Left cardiac atrium (tissue), 4 donors: Measurements from ENCODE around the gene PROM2. TPM values are rescaled to one million over a fixed set of nuclear protein-coding genes. Genes with fewer than 3 reads are reported as not detected.

ENCODE experiments used
- ATAC-seq, 2 donors: fragments of 200-7000 bp; cut with Tn5 transposase; one replicate each; pipeline ENCODE4 v1.9.1; 2020; ENCODE audit warnings: mild to moderate bottlenecking in 2 of 2, moderate library complexity in 2 of 2
- DNase-seq: peaks from one replicate; pipeline ENCODE4 v3.0.0-alpha.2; 2020
- intact Hi-C, 2 donors: fragments of 100-400 bp; cut with DNase I; formaldehyde crosslinking; loops; one replicate each; pipeline versions ENCODE4 v1.14.1 to v1.15.1; 2022 to 2023
- total RNA-seq, 2 donors: library from RNA; stranded (reverse); fragmentation: NEBNext Ultra II Directional; extraction: Animal tissue kit (Norgen Biotek cat#: 25700); gene quantifications; one replicate each; pipeline ENCODE4 v1.2.1, GENCODE V29; 2021
- donor health status: DM: no; HTN: yes; CAD: no.
- donor health status: DM: no; HTN: yes; CAD: no; lungs with severe emphysema.
- donor health status: DM: yes; HTN: yes; CAD: no.
- donor health status: Dilated cardiomyopathy.

PROM2 gene
- total RNA-seq, 2 donors from 2014 or later, result 0.29 to 0.84 TPM

GRCh38 chr2:95329891-95330793, 55.9 kb downstream of the PROM2 start:
- ATAC-seq (no peak), DNase-seq (no peak)
- intact Hi-C loops, result no loop called here

- DNase-seq (no peak), ATAC-seq (no peak)
- intact Hi-C loops, result no loop called here
Observed at GRCh38 chr2:95330794-95331338, 56.6 kb downstream of the PROM2 start.

DNA sequence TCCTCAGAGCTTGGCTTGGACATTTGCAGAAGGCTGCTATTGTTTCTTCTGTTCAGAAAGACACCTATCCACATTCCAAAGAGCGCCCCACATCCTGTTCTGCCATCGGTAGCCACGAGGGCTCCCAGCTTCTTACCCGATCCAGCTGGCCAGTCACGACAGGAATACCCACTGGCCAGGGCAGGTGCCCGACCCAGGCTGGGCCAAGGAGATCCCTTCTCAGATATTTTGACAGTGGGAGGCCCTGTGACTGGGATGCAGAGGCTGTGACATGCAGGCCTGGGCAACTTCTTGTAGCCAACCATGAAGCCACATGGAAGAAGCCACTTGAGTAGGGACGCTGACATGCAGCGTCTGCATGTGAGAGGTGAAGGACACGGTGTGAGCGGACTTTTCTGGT, 57.4 kb downstream of the PROM2 start:
- no peak for ATAC-seq
- intact Hi-C loops, result no loop called here
- DNase-seq, result no peak

DNA sequence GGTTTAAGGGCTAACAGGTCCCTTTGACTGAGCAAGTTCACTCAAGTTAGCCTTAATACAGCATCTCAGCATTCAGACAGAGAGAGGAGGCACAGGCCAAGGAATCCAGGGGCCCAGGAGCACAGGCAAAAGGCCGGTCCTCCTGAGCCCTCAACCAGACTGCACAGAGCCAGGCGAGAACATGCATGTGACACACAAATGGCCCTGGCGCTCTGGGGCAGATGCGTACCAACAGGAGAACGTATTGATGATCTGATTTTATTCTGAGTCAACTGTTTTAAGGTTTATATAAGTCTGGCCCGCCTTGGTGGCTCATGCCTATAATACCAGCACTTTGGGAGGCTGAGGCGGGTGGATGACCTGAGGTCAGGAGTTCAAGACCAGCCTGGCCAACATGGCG, 57.8 kb downstream of the PROM2 start:
- ATAC-seq, result no peak
- intact Hi-C loops, result no loop called here
- DNase-seq, result no peak

GRCh38 chr2:95333056-95333455, 58.8 kb downstream of the PROM2 start:
- intact Hi-C loops, result no loop called here
- ATAC-seq (no peak), DNase-seq (no peak)

DNA sequence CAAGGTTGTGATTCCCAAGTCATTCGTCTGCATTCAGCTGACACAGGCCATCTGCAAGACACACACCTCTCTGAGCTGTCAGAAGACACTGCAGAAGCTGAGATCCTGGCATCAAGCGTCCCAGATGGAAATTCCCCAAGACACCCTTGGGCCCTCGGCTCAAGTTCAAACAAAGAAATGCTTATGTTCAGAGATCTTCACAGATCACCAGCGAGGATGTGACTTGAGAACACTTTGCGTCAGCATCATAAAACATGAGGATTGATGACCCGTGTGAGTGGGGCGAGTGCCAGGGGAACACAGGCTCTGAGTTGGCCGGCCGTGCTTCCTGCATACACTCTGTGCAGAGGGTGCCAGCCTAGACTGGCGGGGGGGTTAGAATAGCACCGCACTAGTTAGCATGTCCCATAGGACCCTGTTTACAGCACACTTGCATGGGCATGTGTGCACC, 59.7 kb downstream of the PROM2 start:
- no peak for ATAC-seq
- intact Hi-C loops, result no loop called here
- DNase-seq, result no peak

- intact Hi-C loops, result no loop called here
- ATAC-seq, result no peak
- no peak for DNase-seq
Observed at GRCh38 chr2:95334916-95335641, 60.8 kb downstream of the PROM2 start.

GRCh38 chr2:95336406-95336805, 62.2 kb downstream of the PROM2 start:
- intact Hi-C loops, result no loop called here
- no peak for ATAC-seq
- DNase-seq, result no peak

GRCh38 chr2:95337829-95338228, 63.6 kb downstream of the PROM2 start:
- intact Hi-C loops, result no loop called here
- DNase-seq (peak; percentile 9), ATAC-seq (no peak)

Other genes with a start within 250 kb of the PROM2 start
- 1 to 10 TPM; 5.8 to 7.8 TPM for gene MAL, start 248.7 kb upstream of the PROM2 start, total RNA-seq
- gene MRPS5, start 152.6 kb upstream of the PROM2 start, total RNA-seq, result 10 to 100 TPM; 56.0 to 56.5 TPM
- gene ZNF514, start 114.6 kb upstream of the PROM2 start, total RNA-seq, result 10 to 100 TPM; 11.7 to 13.8 TPM
- 1 to 10 TPM; 3.0 to 4.2 TPM for gene ZNF2, start 108.6 kb upstream of the PROM2 start, total RNA-seq
- 1 to 10 TPM; 2.8 to 2.9 TPM for gene ZNF892, start 66.9 kb upstream of the PROM2 start, total RNA-seq
- gene KCNIP3, start 22.9 kb downstream of the PROM2 start, total RNA-seq, result 1 to 10 TPM; 2.6 to 4.1 TPM
- gene FAHD2A, start 128.3 kb downstream of the PROM2 start, total RNA-seq, result 10 to 100 TPM; 29.1 to 31.6 TPM
- not detected for gene TRIM43B, start 210.3 kb downstream of the PROM2 start, total RNA-seq